Lower leg skin (tissue), 4 donors: ENCODE measurements around the gene MED27. TPM values are rescaled to one million over a fixed set of nuclear protein-coding genes. Genes with fewer than 3 reads are reported as not detected.

Experiments
- DNase-seq, 2 donors: peaks; one replicate each; pipeline ENCODE4 v3.0.0-alpha.2; 2019; ENCODE audit warnings: low spot score in 2 of 2
- H3K4me3 ChIP-seq: fragments of 200-600 bp; sonication (generic); 2 replicates; pipeline ENCODE4 v1.5.1; 2017; ENCODE audit warnings: mild to moderate bottlenecking, low read depth; ENCODE audit not compliant: poor library complexity, severe bottlenecking
- POLR2A ChIP-seq, 2 donors: fragments of 450-650 bp; IDR thresholded peaks; one replicate each; pipeline ENCODE4 v1.6.1; 2016 to 2017; ENCODE audit warnings: antibody characterized with exemption in 2 of 2, mild to moderate bottlenecking in 1 of 2, moderate library complexity in 1 of 2
- WGBS, 2 donors: methylation state at CpG; one replicate each; pipeline ENCODE4 v1.1.5; 2018; 5-methylcytosine and 5-hydroxymethylcytosine counted together
- intact Hi-C: fragments of 100-400 bp; cut with DNase I; formaldehyde crosslinking; loops from one replicate; pipeline ENCODE4 v1.15.0; 2023; ENCODE audit warnings: low total_unique reads
- total RNA-seq, 4 donors: library from RNA; depleted of rRNA; stranded (reverse); fragments of >200 nt; gene quantifications; one replicate each; pipeline ENCODE4 v1.1.0, GENCODE V29; 2016
- TF ChIP-seq, protein P1 (sequence below), 3 donors: fragments of 450-650 bp; IDR thresholded peaks; one replicate each; pipeline ENCODE4 v1.5.1; 2016; ENCODE audit warnings: antibody characterized with exemption in 3 of 3, mild to moderate bottlenecking in 3 of 3, moderate library complexity in 2 of 3

Gene MED27
- total RNA-seq, 4 donors from 2014 or later, result 15.4 to 20.3 (median 16.5) TPM

DNA sequence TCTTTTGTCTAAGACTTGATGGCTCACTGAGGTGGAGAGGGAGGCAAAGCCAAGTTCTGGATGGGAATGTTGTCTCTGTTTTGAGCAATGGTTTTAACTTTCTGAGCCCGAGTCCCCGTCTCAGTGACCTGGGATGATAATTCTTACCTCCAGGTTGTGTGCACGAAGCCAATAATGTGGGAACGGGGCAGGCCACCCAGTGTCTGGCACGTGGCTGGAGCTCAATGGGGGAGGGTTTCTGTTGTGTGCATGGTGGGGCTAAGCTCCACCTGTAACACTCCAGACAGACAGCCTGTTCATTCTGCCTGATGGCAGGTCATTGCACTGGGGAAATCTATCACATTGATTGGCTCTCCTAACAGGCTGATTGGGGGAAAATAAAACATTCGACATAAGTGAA lies 45.1 kb upstream of the MED27 start:
- no peak overlapping the region for H3K4me3 ChIP-seq
- WGBS, 2 donors, result 29 to 51% methylated on average over 6 of the region's 6 CpGs
- no peak for DNase-seq
- intact Hi-C loops, result no loop called here
- TF ChIP-seq, protein P1, sequence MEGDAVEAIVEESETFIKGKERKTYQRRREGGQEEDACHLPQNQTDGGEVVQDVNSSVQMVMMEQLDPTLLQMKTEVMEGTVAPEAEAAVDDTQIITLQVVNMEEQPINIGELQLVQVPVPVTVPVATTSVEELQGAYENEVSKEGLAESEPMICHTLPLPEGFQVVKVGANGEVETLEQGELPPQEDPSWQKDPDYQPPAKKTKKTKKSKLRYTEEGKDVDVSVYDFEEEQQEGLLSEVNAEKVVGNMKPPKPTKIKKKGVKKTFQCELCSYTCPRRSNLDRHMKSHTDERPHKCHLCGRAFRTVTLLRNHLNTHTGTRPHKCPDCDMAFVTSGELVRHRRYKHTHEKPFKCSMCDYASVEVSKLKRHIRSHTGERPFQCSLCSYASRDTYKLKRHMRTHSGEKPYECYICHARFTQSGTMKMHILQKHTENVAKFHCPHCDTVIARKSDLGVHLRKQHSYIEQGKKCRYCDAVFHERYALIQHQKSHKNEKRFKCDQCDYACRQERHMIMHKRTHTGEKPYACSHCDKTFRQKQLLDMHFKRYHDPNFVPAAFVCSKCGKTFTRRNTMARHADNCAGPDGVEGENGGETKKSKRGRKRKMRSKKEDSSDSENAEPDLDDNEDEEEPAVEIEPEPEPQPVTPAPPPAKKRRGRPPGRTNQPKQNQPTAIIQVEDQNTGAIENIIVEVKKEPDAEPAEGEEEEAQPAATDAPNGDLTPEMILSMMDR (IDR thresholded peaks at IDR 0.05), result no peak

DNA sequence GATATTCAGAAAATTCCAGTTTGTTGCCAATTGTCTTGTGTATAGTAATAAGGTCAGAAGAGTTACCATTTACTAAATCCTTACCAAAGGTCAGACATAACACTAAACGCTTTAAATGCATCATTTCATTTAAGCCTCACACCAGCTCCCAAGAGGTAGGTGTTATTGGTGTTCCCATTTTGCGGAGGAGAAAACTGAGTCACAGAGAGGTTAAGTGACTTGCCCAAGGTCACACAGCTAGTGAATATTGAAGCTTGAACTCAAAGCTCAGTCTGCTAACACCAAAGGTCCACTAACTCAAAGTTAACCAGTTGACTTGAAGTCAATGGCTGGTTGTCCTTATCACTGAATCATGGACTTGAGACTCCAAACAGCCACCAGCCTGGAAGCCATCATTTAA lies 41.4 kb upstream of the MED27 start:
- DNase-seq, result no peak
- intact Hi-C loops, result no loop called here
- H3K4me3 ChIP-seq, result no peak overlapping the region
- WGBS, 2 donors, result 92 to 94% methylated on average over 2 of the region's 2 CpGs
- TF ChIP-seq, protein P1 (IDR thresholded peaks at IDR 0.05), result no peak
- TF ChIP-seq POLR2A (IDR thresholded peaks at IDR 0.05), result no peak

- intact Hi-C loops, result no loop called here
- peak in 1 of 2 donors; percentile 50 for DNase-seq
- WGBS, 2 donors, result 41 to 52% methylated on average over 3 of the region's 3 CpGs
- TF ChIP-seq POLR2A (IDR thresholded peaks at IDR 0.05), result no peak
- TF ChIP-seq, protein P1 (IDR thresholded peaks at IDR 0.05), result no peak
- H3K4me3 ChIP-seq, result no peak overlapping the region
Observed at GRCh38 chr9:132117694-132118093, 38.0 kb upstream of the MED27 start.

DNA sequence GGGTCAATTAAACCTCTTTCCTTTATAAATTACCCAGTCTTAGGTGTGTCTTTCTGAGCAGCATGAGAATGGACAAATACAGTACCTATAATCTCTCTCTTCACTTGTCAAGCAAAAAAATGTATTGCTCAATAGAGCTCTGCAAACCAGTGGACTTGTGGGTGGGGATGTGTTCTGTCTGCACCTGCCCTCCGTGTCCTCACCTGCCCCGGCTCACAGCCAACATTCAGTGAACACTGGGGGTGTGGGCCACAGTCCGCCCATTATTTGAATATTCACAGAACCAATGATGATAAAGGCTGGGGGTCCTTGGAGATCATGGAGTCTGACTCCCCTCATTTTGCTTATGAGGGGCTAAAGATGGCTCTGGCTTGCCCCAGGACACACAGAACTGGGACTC lies 36.9 kb upstream of the MED27 start:
- TF ChIP-seq, protein P1 (IDR thresholded peaks at IDR 0.05), result no peak
- TF ChIP-seq POLR2A (IDR thresholded peaks at IDR 0.05), result no peak
- 30 to 51% methylated on average over 3 of the region's 3 CpGs for WGBS, 2 donors
- DNase-seq, result peak in 1 of 2 donors; percentile 68
- intact Hi-C loops, result no loop called here
- no peak overlapping the region for H3K4me3 ChIP-seq

DNA sequence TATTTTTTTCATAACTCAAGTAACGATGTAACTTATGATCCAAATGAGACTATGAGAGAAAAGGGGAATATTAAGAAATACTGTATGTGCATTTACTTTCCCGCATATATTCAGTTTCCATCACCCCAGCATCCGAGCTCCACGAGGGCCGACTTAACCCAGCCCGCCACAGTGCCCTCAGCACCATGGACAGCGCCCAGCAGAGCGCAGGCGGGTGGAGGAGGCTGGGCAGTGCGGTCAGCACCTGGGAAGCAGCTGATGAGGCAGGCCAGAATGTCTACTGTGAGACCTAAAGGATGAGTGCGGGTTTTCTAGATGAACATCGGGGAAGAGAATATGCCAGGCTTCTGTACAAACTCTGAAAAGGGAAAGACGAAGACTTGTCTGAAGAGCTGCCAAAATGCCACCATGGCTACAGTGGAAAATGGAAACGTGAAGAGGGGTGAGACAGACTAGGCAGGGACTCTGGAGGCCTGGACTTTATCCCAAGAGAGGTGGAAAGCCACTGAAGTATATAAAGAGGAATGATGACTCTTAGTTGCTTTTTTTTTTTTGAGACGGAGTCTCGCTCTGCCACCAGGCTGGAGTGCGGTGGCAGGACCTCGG lies 34.5 kb upstream of the MED27 start:
- DNase-seq, result peak; percentile 19 to 82
- TF ChIP-seq, protein P1 (IDR thresholded peaks at IDR 0.05), result no peak
- TF ChIP-seq POLR2A (IDR thresholded peaks at IDR 0.05), result no peak
- WGBS, 2 donors, result 30 to 34% methylated on average over 18 of the region's 18 CpGs
- H3K4me3 ChIP-seq, result no peak overlapping the region
- intact Hi-C loops, result no loop called here

DNA sequence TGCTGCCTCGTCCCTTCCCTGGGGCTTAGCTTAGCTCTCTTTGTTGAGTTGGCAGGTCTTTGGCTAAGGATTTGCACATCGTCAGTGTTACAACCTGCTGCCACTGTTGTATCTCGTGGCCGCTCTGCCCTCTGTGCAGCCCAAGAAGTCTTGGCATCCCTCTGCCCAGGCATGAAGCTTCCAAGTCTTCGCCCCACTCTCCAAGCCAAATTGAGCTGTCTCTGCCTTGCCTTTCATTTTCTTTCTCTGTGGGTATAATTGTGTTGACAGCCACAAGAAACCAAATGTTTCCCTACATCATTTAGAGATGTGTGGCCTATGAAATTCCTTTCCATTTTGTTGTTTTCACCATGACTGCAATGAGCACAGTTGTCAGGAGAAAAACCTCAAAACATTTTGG lies 29.6 kb upstream of the MED27 start:
- 58 to 60% methylated on average over 5 of the region's 5 CpGs for WGBS, 2 donors
- peak in 1 of 2 donors; percentile 64 for DNase-seq
- H3K4me3 ChIP-seq, result no peak overlapping the region
- no peak for TF ChIP-seq POLR2A (IDR thresholded peaks at IDR 0.05)
- TF ChIP-seq, protein P1 (IDR thresholded peaks at IDR 0.05), result no peak
- intact Hi-C loops, result no loop called here
